NCI-H460 (cell line): Measurements from ENCODE around the gene PNPLA3. TPM values are rescaled to one million over a fixed set of nuclear protein-coding genes. Genes with fewer than 3 reads are reported as not detected.
"Not testable (repeated sequence)": the region's sequence is repeated elsewhere in the genome, so short reads cannot be mapped to it uniquely, and the experiment has no call there.

ENCODE experiments used
- DNase-seq: peaks from one replicate; pipeline ENCODE4 v3.0.0-alpha.2; 2016; ENCODE audit warnings: low read depth; ENCODE audit errors: extremely low read depth
- total RNA-seq: library from RNA; depleted of rRNA; stranded (reverse); fragments of >200 nt; shearing (Covaris generic); gene quantifications from 2 replicates; pipeline ENCODE4 v1.2.3, GENCODE V29; 2014

Gene PNPLA3
- total RNA-seq, 1 experiment from 2014 or later: 0.52 TPM

- no peak for DNase-seq
Observed at GRCh38 chr22:43889201-43889859, 34.3 kb upstream of the PNPLA3 start.

- no peak for DNase-seq
Observed at GRCh38 chr22:43889860-43890253, 33.7 kb upstream of the PNPLA3 start.

GRCh38 chr22:43890901-43891331 lies 32.7 kb upstream of the PNPLA3 start:
- no peak for DNase-seq

- DNase-seq: no peak
Observed at GRCh38 chr22:43891360-43892182, 32.0 kb upstream of the PNPLA3 start, which contains the start of gene PNPLA5. PNPLA5 (minus strand) TSS chr22:43892013; CDS start chr22:43891880, 133 bp downstream.

- no peak for DNase-seq
Observed at GRCh38 chr22:43892183-43892894, 31.3 kb upstream of the PNPLA3 start.

GRCh38 chr22:43893266-43893665 lies 30.3 kb upstream of the PNPLA3 start:
- DNase-seq: no peak

GRCh38 chr22:43894122-43894521 lies 29.5 kb upstream of the PNPLA3 start:
- DNase-seq: no peak

- DNase-seq: no peak
Observed at GRCh38 chr22:43895986-43896645, 27.5 kb upstream of the PNPLA3 start.

- no peak for DNase-seq
Observed at GRCh38 chr22:43897751-43898261, 25.8 kb upstream of the PNPLA3 start.

GRCh38 chr22:43900206-43900605 lies 23.4 kb upstream of the PNPLA3 start:
- no peak for DNase-seq

GRCh38 chr22:43901976-43902643 lies 21.5 kb upstream of the PNPLA3 start:
- no peak for DNase-seq

GRCh38 chr22:43903033-43903432 lies 20.6 kb upstream of the PNPLA3 start:
- DNase-seq: not testable (repeated sequence)

GRCh38 chr22:43904412-43904811 lies 19.2 kb upstream of the PNPLA3 start:
- not testable (repeated sequence) for DNase-seq

- DNase-seq: no peak
Observed at GRCh38 chr22:43905681-43906080, 17.9 kb upstream of the PNPLA3 start.

- no peak for DNase-seq
Observed at GRCh38 chr22:43909708-43910107, 13.9 kb upstream of the PNPLA3 start.

GRCh38 chr22:43910178-43910695 lies 13.4 kb upstream of the PNPLA3 start:
- DNase-seq: no peak

GRCh38 chr22:43911351-43911750 lies 12.3 kb upstream of the PNPLA3 start:
- DNase-seq: no peak

- no peak for DNase-seq
Observed at GRCh38 chr22:43917521-43917920, 6.1 kb upstream of the PNPLA3 start.

- no peak for DNase-seq
Observed at GRCh38 chr22:43919106-43919973, 4.3 kb upstream of the PNPLA3 start.
